ENCODE measurements around the gene FDXACB1.

Gene FDXACB1

DNA sequence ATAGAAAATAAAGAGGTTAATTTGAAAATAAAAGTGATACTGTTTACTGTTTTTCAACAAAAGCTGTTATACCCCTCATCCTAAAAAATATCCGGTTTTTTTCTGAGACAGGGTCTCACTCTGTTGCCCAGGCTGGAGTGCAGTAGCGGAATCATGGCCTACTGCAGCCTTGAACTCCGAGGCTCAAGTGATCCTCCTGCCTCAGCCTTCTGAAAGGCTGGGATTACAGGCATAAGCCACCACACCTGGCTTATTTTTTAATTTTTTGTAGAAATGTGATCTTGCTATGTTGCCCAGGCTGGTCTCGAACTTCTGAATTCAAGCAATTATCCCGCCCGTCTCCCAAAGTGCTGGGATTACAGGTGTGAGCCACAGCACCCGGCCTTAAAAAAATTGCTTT lies 43.3 kb downstream of the FDXACB1 start:
- TF ChIP-seq, protein P1, sequence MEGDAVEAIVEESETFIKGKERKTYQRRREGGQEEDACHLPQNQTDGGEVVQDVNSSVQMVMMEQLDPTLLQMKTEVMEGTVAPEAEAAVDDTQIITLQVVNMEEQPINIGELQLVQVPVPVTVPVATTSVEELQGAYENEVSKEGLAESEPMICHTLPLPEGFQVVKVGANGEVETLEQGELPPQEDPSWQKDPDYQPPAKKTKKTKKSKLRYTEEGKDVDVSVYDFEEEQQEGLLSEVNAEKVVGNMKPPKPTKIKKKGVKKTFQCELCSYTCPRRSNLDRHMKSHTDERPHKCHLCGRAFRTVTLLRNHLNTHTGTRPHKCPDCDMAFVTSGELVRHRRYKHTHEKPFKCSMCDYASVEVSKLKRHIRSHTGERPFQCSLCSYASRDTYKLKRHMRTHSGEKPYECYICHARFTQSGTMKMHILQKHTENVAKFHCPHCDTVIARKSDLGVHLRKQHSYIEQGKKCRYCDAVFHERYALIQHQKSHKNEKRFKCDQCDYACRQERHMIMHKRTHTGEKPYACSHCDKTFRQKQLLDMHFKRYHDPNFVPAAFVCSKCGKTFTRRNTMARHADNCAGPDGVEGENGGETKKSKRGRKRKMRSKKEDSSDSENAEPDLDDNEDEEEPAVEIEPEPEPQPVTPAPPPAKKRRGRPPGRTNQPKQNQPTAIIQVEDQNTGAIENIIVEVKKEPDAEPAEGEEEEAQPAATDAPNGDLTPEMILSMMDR (IDR thresholded peaks at IDR 0.05; ENCODE audit: low read depth, low read length) = no peak
- TF ChIP-seq POLR2A (IDR thresholded peaks at IDR 0.05; ENCODE audit: extremely low read depth, insufficient read length) (no peak), MYC (IDR thresholded peaks at IDR 0.05; ENCODE audit: low read depth, low read length) (no peak)
- TF ChIP-seq, protein P2, sequence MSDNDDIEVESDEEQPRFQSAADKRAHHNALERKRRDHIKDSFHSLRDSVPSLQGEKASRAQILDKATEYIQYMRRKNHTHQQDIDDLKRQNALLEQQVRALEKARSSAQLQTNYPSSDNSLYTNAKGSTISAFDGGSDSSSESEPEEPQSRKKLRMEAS (IDR thresholded peaks at IDR 0.05; ENCODE audit: low read depth, low read length) = no peak
- no peak for DNase-seq (ENCODE audit: low read depth)
- H3K4me3 ChIP-seq (ENCODE audit: low read depth, low read length) = no peak overlapping the region

DNA sequence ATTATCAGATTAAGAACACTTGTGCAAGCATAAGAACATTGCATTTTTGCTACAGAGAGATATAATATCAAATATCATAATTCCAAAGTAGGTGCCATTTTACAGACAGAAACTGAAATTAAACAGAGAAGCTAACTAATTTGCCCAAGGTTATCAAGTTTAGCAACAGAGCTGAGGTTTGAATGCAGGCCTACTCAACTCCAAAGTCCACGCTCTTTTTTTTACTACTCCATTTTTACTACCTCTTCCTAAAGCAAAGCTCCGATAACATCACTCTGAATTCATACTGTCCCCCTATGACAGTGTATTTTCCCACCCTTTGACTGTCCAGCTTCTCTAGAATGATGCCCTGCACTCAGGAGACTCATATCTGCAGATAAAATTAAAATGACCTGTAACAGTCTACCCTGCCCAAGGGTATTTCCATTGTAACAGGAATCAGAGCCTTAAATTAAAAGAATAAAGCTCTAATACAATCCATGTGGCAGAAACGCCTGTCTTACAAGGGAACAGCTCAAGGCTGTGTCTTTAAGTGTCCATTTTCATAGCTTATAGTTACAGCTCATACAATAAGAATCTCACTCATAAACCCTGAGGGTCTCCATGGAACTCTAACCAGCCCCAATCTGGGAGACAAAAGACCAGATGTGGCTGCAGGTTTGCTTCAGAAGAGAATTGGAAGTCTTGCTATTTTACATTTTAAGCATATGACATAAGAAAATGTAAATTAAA lies 44.4 kb downstream of the FDXACB1 start:
- H3K4me3 ChIP-seq (ENCODE audit: low read depth, low read length) = no peak overlapping the region
- TF ChIP-seq MYC (IDR thresholded peaks at IDR 0.05; ENCODE audit: low read depth, low read length) = no peak
- TF ChIP-seq POLR2A (IDR thresholded peaks at IDR 0.05; ENCODE audit: extremely low read depth, insufficient read length) = no peak
- TF ChIP-seq, protein P2 (IDR thresholded peaks at IDR 0.05; ENCODE audit: low read depth, low read length) = no peak
- TF ChIP-seq, protein P1 (IDR thresholded peaks at IDR 0.05; ENCODE audit: low read depth, low read length) = no peak
- no peak for DNase-seq (ENCODE audit: low read depth)

DNA sequence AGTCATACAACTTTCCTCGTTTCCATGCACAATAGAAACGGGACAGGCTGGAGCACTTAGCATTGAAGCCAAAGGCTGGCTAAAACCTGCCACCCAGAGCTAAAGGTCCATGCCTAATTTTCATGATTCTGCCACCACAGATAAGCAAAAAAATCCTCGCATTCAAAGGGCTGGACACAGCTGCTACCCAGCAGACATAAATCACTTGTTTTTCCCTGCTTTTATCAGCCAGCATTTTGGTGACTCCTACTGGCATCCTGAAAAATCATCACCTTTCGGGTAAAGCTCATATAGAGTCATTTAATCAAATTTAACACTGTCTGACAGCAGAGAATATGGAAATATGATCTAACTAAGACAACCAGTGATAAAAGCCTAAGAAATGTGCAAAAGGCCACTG lies 45.4 kb downstream of the FDXACB1 start:
- TF ChIP-seq MYC (IDR thresholded peaks at IDR 0.05; ENCODE audit: low read depth, low read length) (no peak), POLR2A (IDR thresholded peaks at IDR 0.05; ENCODE audit: extremely low read depth, insufficient read length) (no peak)
- TF ChIP-seq, protein P1 (IDR thresholded peaks at IDR 0.05; ENCODE audit: low read depth, low read length) = no peak
- TF ChIP-seq, protein P2 (IDR thresholded peaks at IDR 0.05; ENCODE audit: low read depth, low read length) = no peak
- no peak overlapping the region for H3K4me3 ChIP-seq (ENCODE audit: low read depth, low read length)
- DNase-seq (ENCODE audit: low read depth) = no peak

DNA sequence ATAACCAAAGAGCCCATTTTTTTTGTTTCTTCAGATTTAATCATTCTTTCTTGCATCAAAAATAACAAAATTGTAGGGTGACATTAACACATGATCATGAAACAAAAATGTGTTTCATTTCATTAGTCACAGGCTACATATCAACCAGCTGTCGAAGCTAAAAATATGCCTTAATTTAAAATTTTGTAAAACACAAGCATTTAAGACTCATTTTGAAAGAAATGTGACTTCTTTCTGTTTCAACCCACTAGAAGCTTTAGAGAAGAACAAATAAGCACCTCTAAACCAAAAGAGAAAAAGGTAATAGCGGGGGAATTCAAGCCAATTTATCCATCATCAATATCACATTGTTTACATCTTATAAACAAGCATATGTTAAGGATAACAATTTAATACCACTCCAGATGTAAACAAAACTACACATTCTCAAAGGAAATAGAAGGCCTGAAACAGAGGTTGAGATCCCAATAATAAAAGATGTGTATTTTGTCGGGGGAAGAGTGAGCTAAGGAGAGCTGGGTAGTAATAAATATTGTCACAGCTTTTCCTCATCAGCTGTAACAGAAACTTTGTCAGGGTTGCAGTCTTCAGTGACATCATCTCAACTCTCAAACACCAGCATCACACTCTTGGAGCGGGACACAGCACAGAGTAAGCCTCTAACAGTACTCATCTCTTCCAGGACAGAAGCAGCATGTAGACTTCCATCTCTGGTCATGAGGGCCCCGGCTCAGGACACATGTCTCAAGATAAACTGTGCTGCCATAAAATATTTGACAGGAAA lies 49.6 kb downstream of the FDXACB1 start:
- no peak for DNase-seq (ENCODE audit: low read depth)
- TF ChIP-seq, protein P1 (IDR thresholded peaks at IDR 0.05; ENCODE audit: low read depth, low read length) = no peak
- TF ChIP-seq POLR2A (IDR thresholded peaks at IDR 0.05; ENCODE audit: extremely low read depth, insufficient read length) (no peak), MYC (IDR thresholded peaks at IDR 0.05; ENCODE audit: low read depth, low read length) (no peak)
- TF ChIP-seq, protein P2 (IDR thresholded peaks at IDR 0.05; ENCODE audit: low read depth, low read length) = no peak
- H3K4me3 ChIP-seq (ENCODE audit: low read depth, low read length) = no peak overlapping the region

DNA sequence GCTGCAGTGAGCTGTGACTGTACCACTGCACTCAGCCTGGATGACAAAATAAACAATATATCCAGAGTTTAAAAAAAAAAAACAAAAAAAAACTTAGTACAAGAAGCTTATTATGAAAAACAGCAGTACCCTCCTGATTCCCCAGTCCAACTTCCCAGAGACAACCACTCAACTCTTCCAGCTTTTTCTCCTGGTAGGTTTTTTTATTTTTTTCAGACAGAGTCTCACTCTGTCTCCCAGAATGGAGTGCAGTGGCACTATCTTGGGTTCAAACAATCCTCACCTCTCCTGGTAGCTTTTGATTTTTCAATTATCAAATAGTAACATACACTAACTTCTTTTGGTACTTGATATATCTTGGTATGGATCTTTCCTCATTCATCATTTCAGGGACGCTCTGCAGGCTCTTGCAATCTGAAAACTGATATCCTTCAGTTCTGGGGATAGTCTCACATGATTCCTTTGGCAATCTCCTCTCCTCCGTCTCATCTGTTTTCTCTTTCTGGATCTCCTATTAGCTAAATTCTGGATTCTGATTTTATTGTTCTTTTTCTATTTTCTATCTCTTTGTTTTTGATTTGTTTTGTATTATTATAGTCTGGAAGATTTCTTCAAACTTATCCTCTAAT lies 52.5 kb downstream of the FDXACB1 start:
- no peak for TF ChIP-seq MYC (IDR thresholded peaks at IDR 0.05; ENCODE audit: low read depth, low read length)
- no peak for TF ChIP-seq POLR2A (IDR thresholded peaks at IDR 0.05; ENCODE audit: extremely low read depth, insufficient read length)
- TF ChIP-seq, protein P1 (IDR thresholded peaks at IDR 0.05; ENCODE audit: low read depth, low read length) = no peak
- TF ChIP-seq, protein P2 (IDR thresholded peaks at IDR 0.05; ENCODE audit: low read depth, low read length) = no peak
- no peak for DNase-seq (ENCODE audit: low read depth)
- no peak overlapping the region for H3K4me3 ChIP-seq (ENCODE audit: low read depth, low read length)

Measured in NB4 (cell line).